GM18907 (cell line): ENCODE measurements around the gene IL6R.

ENCODE experiments used
- ATAC-seq: cut with Tn5 transposase; IDR thresholded peaks from one replicate; pipeline ENCODE4 v1.9.1; 2021; ENCODE audit warnings: mild to moderate bottlenecking, moderate library complexity; ENCODE audit not compliant: unreplicated experiment

The IL6R gene

GRCh38 chr1:154446789-154447188 lies 41.6 kb downstream of the IL6R start:
- no peak for ATAC-seq

GRCh38 chr1:154448331-154448811 lies 43.2 kb downstream of the IL6R start:
- no peak for ATAC-seq

DNA sequence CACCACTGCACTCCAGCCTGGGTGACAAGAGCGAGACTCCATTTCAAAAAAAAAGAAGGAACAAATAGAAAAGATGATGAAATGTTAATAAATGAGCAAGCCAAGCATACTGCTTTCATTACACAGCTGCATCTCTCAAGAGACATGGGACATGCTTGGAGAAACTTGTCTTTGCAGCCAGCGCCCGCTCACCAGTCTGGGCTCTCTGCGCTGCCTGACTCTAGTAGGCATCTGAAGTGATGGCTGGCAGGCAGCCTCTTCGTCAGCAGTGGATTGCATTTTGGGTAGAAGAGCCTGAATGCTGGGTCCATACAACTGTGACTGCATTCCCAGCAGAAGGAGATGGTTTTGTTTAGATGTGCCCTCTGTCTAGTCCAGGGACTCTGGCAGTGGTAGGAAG lies 48.0 kb downstream of the IL6R start:
- no peak for ATAC-seq

DNA sequence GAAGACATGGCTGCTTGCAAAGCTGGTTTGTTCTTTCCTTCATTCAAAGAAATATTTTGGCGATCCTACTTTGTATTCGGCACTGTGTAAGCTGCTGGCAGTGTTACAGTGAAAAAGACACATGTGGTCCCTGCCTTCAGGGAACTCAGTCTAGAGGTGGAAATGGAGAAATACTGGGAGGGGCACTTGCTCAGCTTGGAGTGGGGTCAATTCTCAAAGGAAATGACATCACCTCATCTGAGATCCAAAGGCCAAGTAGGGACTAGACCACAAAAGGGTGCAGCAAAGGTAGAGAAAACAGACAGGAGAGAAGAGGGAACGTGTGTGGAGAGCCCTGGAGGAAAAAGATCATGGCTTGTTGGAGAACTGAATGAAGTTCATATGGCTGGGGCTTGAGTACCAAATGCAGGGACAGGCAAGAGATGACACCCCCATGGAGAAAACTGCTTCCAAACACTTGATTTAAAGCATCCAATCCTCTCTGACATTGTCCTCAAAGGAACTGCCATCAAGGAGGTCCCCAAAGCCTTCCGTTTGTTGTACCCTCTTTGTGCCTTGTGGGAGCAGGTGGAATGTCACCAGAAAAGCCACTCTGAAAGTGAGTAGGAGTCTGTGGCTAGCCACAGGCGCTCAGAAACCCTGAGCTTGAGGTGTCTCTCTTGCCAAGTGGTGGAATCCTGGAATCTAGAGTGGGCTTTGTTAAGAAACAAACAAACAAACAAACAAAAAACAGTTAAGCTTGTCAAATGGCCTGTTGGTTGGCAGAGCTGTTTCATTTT lies 48.6 kb downstream of the IL6R start:
- no peak for ATAC-seq

GRCh38 chr1:154454386-154455120 lies 49.4 kb downstream of the IL6R start:
- no peak for ATAC-seq

GRCh38 chr1:154456631-154457030 lies 51.5 kb downstream of the IL6R start:
- no peak for ATAC-seq

DNA sequence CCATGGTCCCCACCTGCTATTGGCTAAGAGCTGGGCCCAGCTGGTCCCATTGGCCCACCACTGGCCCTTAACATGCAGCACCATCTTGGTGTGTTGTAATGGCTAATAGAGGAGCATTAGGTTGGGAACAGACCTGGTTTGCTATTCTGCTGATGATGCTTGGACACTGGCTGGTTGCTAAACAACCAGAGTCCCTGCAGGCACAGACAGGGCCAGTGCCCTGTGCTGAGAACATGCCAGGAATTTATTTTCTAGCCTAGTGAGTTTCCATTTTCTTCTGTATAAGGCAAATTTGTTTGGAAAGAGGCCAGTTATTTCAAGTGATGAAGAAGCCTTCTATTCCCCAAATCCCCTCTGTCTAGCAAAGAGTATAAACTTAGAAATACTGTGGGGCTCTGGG lies 53.9 kb downstream of the IL6R start:
- ATAC-seq: no peak

DNA sequence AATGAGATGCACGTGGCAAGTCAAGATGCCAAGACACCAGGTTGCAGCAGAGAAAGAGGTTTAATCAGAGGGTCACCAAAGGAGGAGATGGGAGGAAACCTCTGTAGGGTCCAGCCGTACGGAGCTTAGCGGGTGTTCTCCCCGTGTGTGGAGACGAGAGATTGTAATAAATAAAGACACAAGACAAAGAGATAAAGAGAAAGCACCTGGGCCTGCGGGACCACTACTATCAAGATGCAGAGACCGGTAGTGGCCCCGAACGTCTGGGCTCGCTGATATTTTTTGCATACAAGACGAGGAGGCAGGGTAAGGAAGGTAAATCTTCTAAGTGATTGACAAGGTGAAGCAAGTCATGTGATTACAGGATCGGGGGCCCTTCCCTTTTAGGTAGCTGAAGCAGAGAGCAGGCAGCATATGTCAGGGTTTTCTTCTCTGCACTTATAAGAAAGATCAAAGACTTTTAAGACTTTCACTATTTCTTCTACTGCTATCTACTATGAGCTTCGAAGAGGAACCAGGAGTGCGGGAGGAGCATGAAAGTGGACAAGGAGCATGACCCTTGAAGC lies 55.6 kb downstream of the IL6R start:
- ATAC-seq: no peak

- no peak for ATAC-seq
Observed at GRCh38 chr1:154463512-154463990, 58.4 kb downstream of the IL6R start.

DNA sequence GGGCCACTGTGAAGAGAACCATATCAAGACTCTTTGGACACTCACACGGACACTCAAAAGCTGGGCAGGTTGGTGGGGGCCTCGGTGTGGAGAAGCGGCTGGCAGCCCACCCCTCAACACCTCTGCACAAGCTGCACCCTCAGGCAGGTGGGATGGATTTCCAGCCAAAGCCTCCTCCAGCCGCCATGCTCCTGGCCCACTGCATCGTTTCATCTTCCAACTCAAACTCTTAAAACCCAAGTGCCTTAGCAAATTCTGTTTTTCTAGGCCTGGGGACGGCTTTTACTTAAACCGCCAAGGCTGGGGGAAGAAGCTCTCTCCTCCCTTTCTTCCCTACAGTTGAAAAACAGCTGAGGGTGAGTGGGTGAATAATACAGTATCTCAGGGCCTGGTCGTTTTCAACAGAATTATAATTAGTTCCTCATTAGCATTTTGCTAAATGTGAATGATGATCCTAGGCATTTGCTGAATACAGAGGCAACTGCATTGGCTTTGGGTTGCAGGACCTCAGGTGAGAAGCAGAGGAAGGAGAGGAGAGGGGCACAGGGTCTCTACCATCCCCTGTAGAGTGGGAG lies 60.6 kb downstream of the IL6R start:
- no peak for ATAC-seq

GRCh38 chr1:154466206-154466605 lies 61.1 kb downstream of the IL6R start:
- ATAC-seq: no peak

- no peak for ATAC-seq
Observed at GRCh38 chr1:154466921-154467417, 61.8 kb downstream of the IL6R start.

DNA sequence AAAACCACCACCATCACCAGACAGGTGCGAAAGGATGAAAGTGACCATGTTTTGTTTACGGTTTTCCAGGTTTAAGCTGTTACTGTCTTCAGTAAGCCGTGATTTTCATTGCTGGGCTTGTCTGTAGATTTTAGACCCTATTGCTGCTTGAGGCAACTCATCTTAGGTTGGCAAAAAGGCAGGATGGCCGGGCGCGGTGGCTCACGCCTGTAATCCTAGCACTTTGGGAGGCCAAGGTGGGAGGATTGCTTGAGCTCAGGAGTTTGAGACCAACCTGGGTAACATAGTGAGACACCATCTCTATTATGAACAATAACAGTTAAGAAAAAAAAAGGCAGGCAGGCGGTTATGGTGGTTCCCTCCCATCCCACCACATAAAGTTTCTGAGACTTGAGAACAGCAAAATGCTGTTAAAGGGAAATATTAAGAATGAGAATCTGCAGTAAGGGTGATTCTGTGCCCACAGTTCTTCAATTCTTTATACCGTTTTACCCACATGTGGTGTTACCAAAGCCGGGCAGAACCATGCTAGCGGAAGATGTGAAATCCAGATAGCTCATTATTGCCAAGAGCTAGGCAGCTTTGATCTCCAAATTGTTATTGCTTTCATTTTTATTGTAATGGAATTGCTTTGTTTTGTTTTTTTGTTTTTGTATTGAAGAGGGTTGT lies 62.4 kb downstream of the IL6R start:
- no peak for ATAC-seq

DNA sequence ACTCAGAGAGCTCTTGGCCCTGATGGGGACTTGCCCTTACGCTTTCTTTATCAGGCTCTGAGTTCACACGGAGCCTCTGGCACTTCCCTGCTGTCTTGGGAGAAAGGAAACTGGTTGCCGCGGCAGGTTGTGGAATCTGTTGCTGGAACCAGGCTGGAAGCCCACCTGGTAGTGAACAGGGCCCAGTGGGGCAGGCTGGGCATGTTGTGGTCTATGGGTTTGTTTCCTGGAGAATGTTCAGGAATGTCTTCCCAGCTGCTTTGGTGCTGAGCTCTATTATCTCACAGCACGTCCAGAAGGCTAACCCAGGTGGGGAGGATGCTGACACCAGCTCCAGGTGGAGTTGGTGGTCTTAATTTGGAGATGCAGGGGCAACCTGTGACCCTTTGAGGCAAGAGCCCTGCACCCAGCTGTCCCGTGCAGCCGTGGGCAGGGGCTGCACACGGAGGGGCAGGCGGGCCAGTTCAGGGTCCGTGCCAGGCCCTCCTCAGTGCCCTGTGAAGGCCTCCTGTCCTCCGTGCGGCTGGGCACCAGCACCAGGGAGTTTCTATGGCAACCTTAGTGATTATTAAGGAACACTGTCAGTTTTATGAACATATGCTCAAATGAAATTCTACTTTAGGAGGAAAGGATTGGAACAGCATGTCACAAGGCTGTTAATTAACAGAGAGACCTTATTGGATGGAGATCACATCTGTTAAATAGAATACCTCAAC lies 63.5 kb downstream of the IL6R start:
- no peak for ATAC-seq

- no peak for ATAC-seq
Observed at GRCh38 chr1:154469844-154470560, 64.9 kb downstream of the IL6R start.

GRCh38 chr1:154471304-154471703 lies 66.2 kb downstream of the IL6R start:
- ATAC-seq: no peak

- no peak for ATAC-seq
Observed at GRCh38 chr1:154474802-154475201, 69.7 kb downstream of the IL6R start.

DNA sequence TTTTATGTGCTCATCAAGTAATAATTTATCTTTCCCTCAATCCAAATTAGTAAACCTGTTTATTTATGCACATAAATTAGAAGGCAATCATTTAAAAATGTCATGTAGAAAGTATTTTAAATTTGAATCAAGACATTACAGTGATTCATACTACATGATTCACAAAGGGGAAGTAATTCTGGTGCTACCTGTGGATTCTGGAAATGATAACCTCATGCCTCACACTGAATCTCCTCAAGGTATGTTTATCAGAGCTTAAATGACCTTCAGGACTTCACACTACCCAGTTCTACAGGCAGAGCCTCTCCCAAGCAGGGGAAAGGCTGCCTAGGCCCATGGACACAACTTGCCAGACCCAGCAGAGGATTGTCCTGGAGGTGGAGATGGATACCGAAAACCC lies 71.6 kb downstream of the IL6R start:
- no peak for ATAC-seq

- ATAC-seq: no peak
Observed at GRCh38 chr1:154478013-154478412, 72.9 kb downstream of the IL6R start.
